ENCODE measurements around the gene SLC22A3.
"Not testable (repeated sequence)": the region's sequence is repeated elsewhere in the genome, so short reads cannot be mapped to it uniquely, and the experiment has no call there.

SLC22A3 gene

GRCh38 chr6:160374836-160375560 is 26.8 kb downstream of the SLC22A3 start:
- no peak for DNase-seq (ENCODE audit: low read depth in 2 of 2)

- no peak for DNase-seq (ENCODE audit: low read depth in 2 of 2)
Measured at GRCh38 chr6:160375561-160375949, 27.4 kb downstream of the SLC22A3 start.

GRCh38 chr6:160376445-160376844 is 28.3 kb downstream of the SLC22A3 start:
- DNase-seq (ENCODE audit: low read depth in 2 of 2), result no peak

- DNase-seq (ENCODE audit: low read depth in 2 of 2), result no peak
Measured at GRCh38 chr6:160378218-160378617, 30.0 kb downstream of the SLC22A3 start.

GRCh38 chr6:160378882-160379281 is 30.7 kb downstream of the SLC22A3 start:
- DNase-seq (ENCODE audit: low read depth in 2 of 2), result no peak

- no peak for DNase-seq (ENCODE audit: low read depth in 2 of 2)
Measured at GRCh38 chr6:160379466-160379865, 31.3 kb downstream of the SLC22A3 start.

GRCh38 chr6:160382946-160383345 is 34.8 kb downstream of the SLC22A3 start:
- no peak for DNase-seq (ENCODE audit: low read depth in 2 of 2)

- DNase-seq (ENCODE audit: low read depth in 2 of 2), result no peak
Measured at GRCh38 chr6:160386869-160387530, 38.8 kb downstream of the SLC22A3 start.

GRCh38 chr6:160387916-160388643 is 39.9 kb downstream of the SLC22A3 start:
- DNase-seq (ENCODE audit: low read depth in 2 of 2), result no peak

- no peak for DNase-seq (ENCODE audit: low read depth in 2 of 2)
Measured at GRCh38 chr6:160388922-160389321, 40.7 kb downstream of the SLC22A3 start.

- DNase-seq (ENCODE audit: low read depth in 2 of 2), result no peak
Measured at GRCh38 chr6:160391419-160392116, 43.4 kb downstream of the SLC22A3 start.

GRCh38 chr6:160393442-160393841 is 45.3 kb downstream of the SLC22A3 start:
- DNase-seq (ENCODE audit: low read depth in 2 of 2), result not testable (repeated sequence)

- no peak for DNase-seq (ENCODE audit: low read depth in 2 of 2)
Measured at GRCh38 chr6:160393891-160394653, 45.9 kb downstream of the SLC22A3 start.

GRCh38 chr6:160394654-160395035 is 46.5 kb downstream of the SLC22A3 start:
- no peak for DNase-seq (ENCODE audit: low read depth in 2 of 2)

- no peak for DNase-seq (ENCODE audit: low read depth in 2 of 2)
Measured at GRCh38 chr6:160395187-160395586, 47.0 kb downstream of the SLC22A3 start.

GRCh38 chr6:160396292-160396691 is 48.1 kb downstream of the SLC22A3 start:
- DNase-seq (ENCODE audit: low read depth in 2 of 2), result no peak

GRCh38 chr6:160398674-160399271 is 50.6 kb downstream of the SLC22A3 start:
- no peak for DNase-seq (ENCODE audit: low read depth in 2 of 2)

GRCh38 chr6:160400446-160400845 is 52.3 kb downstream of the SLC22A3 start:
- no peak for DNase-seq (ENCODE audit: low read depth in 2 of 2)

GRCh38 chr6:160408528-160408927 is 60.4 kb downstream of the SLC22A3 start:
- no peak for DNase-seq (ENCODE audit: low read depth in 2 of 2)

GRCh38 chr6:160412993-160413392 is 64.8 kb downstream of the SLC22A3 start:
- DNase-seq (ENCODE audit: low read depth in 2 of 2), result no peak

- DNase-seq (ENCODE audit: low read depth in 2 of 2), result no peak
Measured at GRCh38 chr6:160417146-160417545, 69.0 kb downstream of the SLC22A3 start.

Data from stimulated activated CD4-positive, alpha-beta T cell treated with anti-CD3 and anti-CD28 coated beads, Interleukin-4, amount 100 ng/mL, for 48 hours (primary cell).